BLaER1 (cell line): ENCODE measurements around the gene TAS1R3.

Experiments used
- H3K27ac ChIP-seq: shearing (Covaris generic); formaldehyde crosslinking; 2 replicates; pipeline ENCODE4 v1.8.1; 2022
- H3K27me3 ChIP-seq: shearing (Covaris generic); formaldehyde crosslinking; 2 replicates; pipeline ENCODE4 v1.8.1; 2022
- H3K36me3 ChIP-seq: shearing (Covaris generic); formaldehyde crosslinking; 2 replicates; pipeline ENCODE4 v1.8.1; 2022
- H3K4me1 ChIP-seq: shearing (Covaris generic); formaldehyde crosslinking; 2 replicates; pipeline ENCODE4 v1.8.1; 2022
- H3K4me2 ChIP-seq: shearing (Covaris generic); formaldehyde crosslinking; 2 replicates; pipeline ENCODE4 v1.8.1; 2022
- H3K4me3 ChIP-seq: shearing (Covaris generic); formaldehyde crosslinking; 2 replicates; pipeline ENCODE4 v1.8.1; 2022
- H3K9ac ChIP-seq: shearing (Covaris generic); formaldehyde crosslinking; 2 replicates; pipeline ENCODE4 v1.8.1; 2022
- H3K9me3 ChIP-seq: shearing (Covaris generic); formaldehyde crosslinking; 2 replicates; pipeline ENCODE4 v1.8.1; 2022
- H4K20me1 ChIP-seq: shearing (Covaris generic); formaldehyde crosslinking; 2 replicates; pipeline ENCODE4 v1.8.1; 2022
- Cebpa-rat ChIP-seq: shearing (Covaris generic); IDR thresholded peaks from 2 replicates; pipeline ENCODE4 v1.8.1; 2022

TAS1R3 gene

GRCh38 chr1:1287288-1288110, 43.6 kb upstream of the TAS1R3 start:
- no peaks in the 10 kb centered on the region for H3K36me3 ChIP-seq
- H4K20me1 ChIP-seq = peaks cover 14% of the 10 kb centered on the region
- no peak overlapping the region for H3K4me3 ChIP-seq
- H3K27me3 ChIP-seq = no peaks in the 10 kb centered on the region
- no peak for TF ChIP-seq Cebpa-rat
- peaks cover 36% of the 10 kb centered on the region for H3K4me1 ChIP-seq
- H3K4me2 ChIP-seq = no peak overlapping the region
- no peak overlapping the region for H3K27ac ChIP-seq
- no peak overlapping the region for H3K9ac ChIP-seq
- no peaks in the 10 kb centered on the region for H3K9me3 ChIP-seq

- no peak overlapping the region for H3K9ac ChIP-seq
- H3K27me3 ChIP-seq = no peaks in the 10 kb centered on the region
- H3K9me3 ChIP-seq = no peaks in the 10 kb centered on the region
- no peak overlapping the region for H3K4me3 ChIP-seq
- H3K4me2 ChIP-seq = no peak overlapping the region
- peaks cover 22% of the 10 kb centered on the region for H3K36me3 ChIP-seq
- peaks cover 32% of the 10 kb centered on the region for H3K4me1 ChIP-seq
- no peak overlapping the region for H3K27ac ChIP-seq
- TF ChIP-seq Cebpa-rat = no peak
- H4K20me1 ChIP-seq = peaks cover 26% of the 10 kb centered on the region
Observed at GRCh38 chr1:1290238-1290731, 40.8 kb upstream of the TAS1R3 start.

GRCh38 chr1:1291023-1291528, 40.0 kb upstream of the TAS1R3 start:
- no peak for TF ChIP-seq Cebpa-rat
- H3K4me2 ChIP-seq = peak overlapping the region; percentile 36
- no peak overlapping the region for H3K9ac ChIP-seq

DNA sequence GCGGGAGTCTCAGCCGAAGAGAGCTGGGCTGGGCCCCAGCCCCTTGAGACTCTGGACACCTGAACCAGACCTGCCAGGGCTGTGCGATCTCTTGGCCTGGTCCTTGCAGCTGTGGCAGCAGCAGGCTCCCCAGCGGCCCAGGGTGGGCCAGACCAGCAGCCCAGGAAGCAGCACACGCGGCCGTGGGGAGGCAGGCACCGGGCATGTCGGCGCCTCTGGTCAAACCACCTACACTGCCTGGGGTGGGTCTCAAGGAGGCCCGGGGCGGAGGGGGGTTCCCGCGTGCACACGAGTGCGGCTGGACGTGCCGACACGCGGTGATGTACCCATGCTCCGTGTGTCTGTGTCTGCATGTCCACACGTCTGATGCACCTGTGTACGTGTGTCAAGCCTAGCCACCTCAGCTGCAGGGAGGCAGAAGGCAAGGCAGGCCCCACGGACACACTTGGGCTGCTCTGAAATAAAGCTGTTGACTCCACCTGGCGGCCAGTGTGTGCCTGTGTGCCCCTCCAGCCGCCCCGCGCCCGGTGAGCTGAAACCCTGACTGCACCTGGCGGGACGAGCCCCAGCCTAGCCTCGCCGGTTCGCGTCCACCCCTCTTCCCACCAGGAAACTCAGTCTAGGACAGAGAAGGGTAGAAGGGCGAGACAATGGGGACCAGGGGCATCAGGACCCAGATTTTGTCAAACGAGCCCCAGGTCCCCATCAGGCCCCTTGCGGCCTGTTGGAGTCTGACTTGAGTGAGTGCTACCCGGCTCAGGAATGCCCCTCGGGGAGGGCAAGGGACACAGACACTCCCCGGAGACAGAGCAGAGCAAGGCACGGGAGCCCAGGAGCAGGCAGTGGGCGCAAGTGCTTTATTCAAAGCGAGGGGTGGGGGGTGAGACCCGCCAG, 39.3 kb upstream of the TAS1R3 start:
- no peak for TF ChIP-seq Cebpa-rat
- H3K9ac ChIP-seq = no peak overlapping the region
- H4K20me1 ChIP-seq = peaks cover 26% of the 10 kb centered on the region
- no peaks in the 10 kb centered on the region for H3K9me3 ChIP-seq
- no peaks in the 10 kb centered on the region for H3K27me3 ChIP-seq
- H3K4me2 ChIP-seq = peak overlapping the region; percentile 36
- H3K27ac ChIP-seq = no peak overlapping the region
- no peak overlapping the region for H3K4me3 ChIP-seq
- peaks cover 34% of the 10 kb centered on the region for H3K36me3 ChIP-seq
- peaks cover 22% of the 10 kb centered on the region for H3K4me1 ChIP-seq

More at GRCh38 chr1:1291023-1291528, 40.0 kb upstream of the TAS1R3 start:
- no peak overlapping the region for H3K4me3 ChIP-seq
- H3K9me3 ChIP-seq = no peaks in the 10 kb centered on the region
- H4K20me1 ChIP-seq = peaks cover 26% of the 10 kb centered on the region
- H3K27ac ChIP-seq = no peak overlapping the region
- peaks cover 24% of the 10 kb centered on the region for H3K4me1 ChIP-seq
- H3K27me3 ChIP-seq = no peaks in the 10 kb centered on the region
- peaks cover 29% of the 10 kb centered on the region for H3K36me3 ChIP-seq

DNA sequence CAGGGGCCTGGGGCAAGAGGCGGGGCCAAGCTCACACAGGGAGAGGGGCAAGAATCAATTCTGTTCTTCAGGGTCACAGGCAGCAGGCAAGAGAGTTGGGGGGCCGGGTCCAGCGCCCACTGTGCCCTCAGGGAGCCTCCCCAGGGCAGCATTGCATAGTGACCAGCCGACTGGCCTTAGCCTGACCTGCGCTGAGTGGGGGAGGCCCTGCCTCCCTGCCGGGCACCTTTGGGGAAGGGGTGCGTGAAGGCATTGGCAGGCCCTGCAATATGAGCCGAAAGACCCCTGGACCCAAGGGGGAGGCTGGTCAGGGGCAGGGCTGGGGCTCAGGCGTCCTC, 38.7 kb upstream of the TAS1R3 start:
- Histone ChIP-seq H3K27ac (no peak overlapping the region), H3K9ac (no peak overlapping the region), H3K9me3 (no peaks in the 10 kb centered on the region), H4K20me1 (peaks cover 26% of the 10 kb centered on the region), H3K4me2 (0 out of 2 replicates have a peak overlapping the region, but pooled peaks have one; percentile 31), H3K27me3 (no peaks in the 10 kb centered on the region), H3K4me1 (peaks cover 22% of the 10 kb centered on the region), H3K4me3 (no peak overlapping the region), H3K36me3 (peaks cover 36% of the 10 kb centered on the region)
- no peak for TF ChIP-seq Cebpa-rat

DNA sequence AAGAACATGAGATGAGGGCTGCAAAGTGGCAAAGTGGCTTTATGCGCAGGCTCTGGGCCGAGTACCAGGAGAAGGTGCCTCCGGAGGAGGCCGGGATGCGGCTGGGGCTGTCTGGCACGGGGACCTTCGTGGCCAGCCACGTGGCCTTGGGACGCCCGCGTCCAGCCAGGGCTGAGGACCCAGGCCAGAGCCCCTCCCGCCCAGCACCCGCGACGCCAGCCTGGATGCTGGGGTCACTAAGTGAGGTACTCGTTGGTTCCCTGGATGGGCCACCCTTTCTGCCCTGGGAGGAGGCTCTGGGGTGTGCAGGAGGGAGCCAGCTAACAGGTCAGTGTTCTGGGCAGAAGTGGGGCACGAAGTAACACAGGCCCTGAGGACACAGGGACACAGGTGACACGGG, 38.2 kb upstream of the TAS1R3 start:
- Histone ChIP-seq H3K27ac (no peak overlapping the region), H3K27me3 (no peaks in the 10 kb centered on the region), H3K4me2 (no peak overlapping the region), H3K9me3 (no peaks in the 10 kb centered on the region), H3K36me3 (peaks cover 40% of the 10 kb centered on the region), H3K9ac (no peak overlapping the region), H3K4me1 (peaks cover 22% of the 10 kb centered on the region), H3K4me3 (no peak overlapping the region), H4K20me1 (peaks cover 28% of the 10 kb centered on the region)
- TF ChIP-seq Cebpa-rat = no peak

DNA sequence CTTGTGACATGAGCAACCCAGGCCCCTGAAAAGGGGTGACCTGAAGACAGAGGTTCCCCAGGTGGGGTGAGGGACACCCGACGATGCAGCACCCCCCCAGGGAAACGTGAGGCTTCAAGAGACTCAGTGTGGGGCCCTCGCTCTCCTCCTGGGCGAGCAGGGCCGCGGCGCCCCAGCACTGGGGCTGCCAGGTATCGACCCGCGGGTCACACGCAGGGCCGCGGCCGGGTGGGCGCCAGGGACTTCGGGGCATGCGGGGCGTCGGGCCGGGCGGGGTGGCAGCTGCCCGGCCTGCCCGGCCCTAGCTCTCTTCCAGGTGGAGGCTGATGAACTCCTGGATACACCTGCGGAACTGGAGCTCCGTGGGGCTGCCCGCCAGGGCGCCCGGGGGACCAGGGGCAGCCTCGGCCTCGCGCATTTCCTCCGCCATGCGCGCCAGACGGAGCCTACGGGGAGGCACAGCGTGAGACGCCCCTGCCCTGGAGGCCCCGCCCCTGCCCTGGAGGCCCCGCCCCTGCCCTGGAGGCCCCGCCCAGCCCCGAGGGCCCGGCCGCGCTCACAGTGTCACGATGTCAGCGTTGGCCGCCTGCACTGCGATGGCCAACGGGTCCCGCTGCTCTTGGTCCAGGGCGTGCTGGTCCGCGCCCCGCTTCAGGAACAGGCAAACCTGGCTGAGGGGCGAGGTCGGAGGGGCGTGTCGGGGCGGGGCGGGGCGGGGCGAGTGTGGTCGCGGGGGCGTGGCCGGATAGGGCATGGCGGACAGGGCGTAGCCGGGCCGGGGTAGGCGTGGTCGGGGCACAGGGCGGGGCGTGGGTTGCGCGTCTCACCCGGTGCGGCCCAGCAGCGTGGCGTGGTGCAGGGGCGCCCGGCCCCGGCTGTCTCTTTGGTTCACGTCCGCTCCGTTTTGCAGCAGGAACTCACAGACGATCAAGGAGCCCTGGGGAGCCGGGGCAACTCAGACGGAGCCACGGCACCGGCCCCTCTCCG, 37.5 kb upstream of the TAS1R3 start:
- no peaks in the 10 kb centered on the region for H3K27me3 ChIP-seq
- no peak for TF ChIP-seq Cebpa-rat
- peaks cover 42% of the 10 kb centered on the region for H3K36me3 ChIP-seq
- no peaks in the 10 kb centered on the region for H3K9me3 ChIP-seq
- H4K20me1 ChIP-seq = peaks cover 33% of the 10 kb centered on the region
- no peak overlapping the region for H3K27ac ChIP-seq
- peaks cover 24% of the 10 kb centered on the region for H3K4me1 ChIP-seq
- no peak overlapping the region for H3K4me3 ChIP-seq
- H3K9ac ChIP-seq = no peak overlapping the region
- H3K4me2 ChIP-seq = no peak overlapping the region

GRCh38 chr1:1294250-1294890, 36.7 kb upstream of the TAS1R3 start:
- peaks cover 42% of the 10 kb centered on the region for H3K36me3 ChIP-seq
- H3K9ac ChIP-seq = no peak overlapping the region
- H3K27me3 ChIP-seq = no peaks in the 10 kb centered on the region
- no peak for TF ChIP-seq Cebpa-rat
- no peaks in the 10 kb centered on the region for H3K9me3 ChIP-seq
- peaks cover 41% of the 10 kb centered on the region for H4K20me1 ChIP-seq
- H3K4me3 ChIP-seq = no peak overlapping the region
- no peak overlapping the region for H3K27ac ChIP-seq
- H3K4me1 ChIP-seq = peaks cover 32% of the 10 kb centered on the region
- no peak overlapping the region for H3K4me2 ChIP-seq
